ENCODE data around the gene MYO5A. TPM values are rescaled to one million over a fixed set of nuclear protein-coding genes. Genes with fewer than 3 reads are reported as not detected.

MYO5A gene
- total and polyA plus RNA-seq, 10 of the 15 experiments (the other 5 are each of a cell fraction or from before 2014, with no cell fraction given): 4.2 to 42.9 (median 31.1) TPM

DNA sequence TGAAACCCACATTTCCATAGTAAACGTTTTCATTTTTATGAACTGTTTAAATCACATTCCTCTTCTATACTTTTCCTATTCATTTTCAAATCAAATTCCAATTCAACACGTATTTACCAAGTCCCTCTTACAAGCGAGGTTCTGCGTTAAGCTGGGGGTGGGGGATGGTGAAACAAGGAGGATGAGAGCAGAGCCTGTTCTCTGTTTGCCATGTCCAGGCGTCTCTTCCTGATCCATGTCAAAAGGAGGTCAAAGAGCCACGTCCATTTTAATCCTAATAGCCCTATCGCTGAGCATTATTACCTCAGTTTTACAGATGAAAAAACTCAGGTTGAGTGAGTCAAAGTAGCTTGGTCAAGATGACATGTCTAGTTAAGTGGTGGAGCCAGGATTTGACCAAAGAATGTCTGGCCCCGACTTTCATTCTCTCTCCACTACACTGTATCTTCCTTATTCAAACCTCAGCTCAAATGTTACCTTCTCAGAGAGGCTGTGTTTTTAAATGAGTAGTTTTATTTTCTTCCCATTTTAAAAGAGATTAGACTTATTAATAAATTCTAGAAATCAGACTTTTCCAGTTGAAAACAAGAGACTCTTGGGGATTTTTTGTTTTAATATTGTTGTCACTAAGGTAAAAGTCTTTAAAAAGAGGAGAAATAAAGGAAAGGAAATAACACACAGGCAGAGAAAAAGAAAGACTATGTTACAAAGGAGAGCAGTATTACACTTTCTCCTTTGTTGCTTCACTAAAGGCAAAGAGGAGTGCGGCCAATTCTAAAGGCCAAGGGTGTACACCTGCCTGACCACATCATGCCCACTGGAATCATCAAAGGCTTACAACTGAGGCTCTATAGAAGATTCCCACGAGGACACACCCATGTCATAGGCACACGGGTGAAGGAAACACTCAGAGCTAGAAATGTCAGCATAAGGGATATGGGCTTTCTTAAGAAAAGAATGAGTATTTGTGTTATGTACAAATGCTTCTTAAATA, 42.4 kb downstream of the MYO5A start (continued):
- TF ChIP-seq TCF3 (IDR thresholded peaks at IDR 0.05; ENCODE audit: borderline replicate concordance, insufficient read depth, low read depth, low read length): no peak

DNA sequence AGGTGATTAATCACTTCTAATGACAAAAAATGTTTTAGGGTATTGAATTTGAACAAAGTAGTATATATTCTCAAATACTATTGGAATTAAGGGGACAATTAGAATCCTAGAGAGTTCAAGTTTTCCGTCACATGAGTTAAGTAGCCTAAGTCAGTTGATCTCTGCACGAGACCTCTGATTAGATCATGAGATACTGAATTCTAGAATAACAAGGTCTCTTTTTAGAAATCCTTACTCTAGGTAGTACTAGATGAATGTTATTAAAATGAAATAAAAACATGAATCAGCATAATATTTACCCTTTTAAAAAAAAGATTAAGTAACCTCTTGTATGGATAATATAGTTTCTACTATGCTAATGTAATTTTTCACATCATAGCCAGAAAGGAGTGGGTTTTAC, 43.4 kb downstream of the MYO5A start:
- POLR2A ChIA-PET: no interaction called here
- FAIRE-seq (no peak), ATAC-seq (no peak), DNase-seq (ENCODE audit: low read depth, low spot score) (no peak)
- no peak overlapping the region for H2AFZ ChIP-seq (ENCODE audit: control insufficient read depth, low read depth, low read length)
- H3K4me3 ChIP-seq: no peak overlapping the region
- 100% methylated on average over 2 of the region's 2 CpGs for WGBS (ENCODE audit: insufficient coverage, insufficient replicate concordance, low lambda C conversion rate, missing lambda C conversion rate)
- in situ Hi-C loops (cut with MboI): no loop called here
- H4K20me1 ChIP-seq (ENCODE audit: control insufficient read depth, insufficient read depth): no peaks in the 10 kb centered on the region
- H3K9me3 ChIP-seq (replicated peaks; ENCODE audit: control insufficient read depth, insufficient read depth, low read length): no peaks in the 10 kb centered on the region
- RAD21 ChIA-PET (ENCODE audit: unreplicated experiment): no interaction called here
- SMC1A ChIA-PET (ENCODE audit: uncharacterized antibody, unreplicated experiment): interaction anchor here (1.6 to 4.0 kb wide), 2 partner anchors 11 to 20 kb away, joined by 3 to 36 read pairs; no protein-coding TSS in a partner anchor
- H3K27me3 ChIP-seq (replicated peaks in 1 of 2; ENCODE audit: control insufficient read depth in 2 of 2, insufficient read depth in 2 of 2, low read length in 1 of 2): no peaks in the 10 kb centered on the region
- peaks cover 38% of the 10 kb centered on the region for H3K4me1 ChIP-seq (ENCODE audit: control insufficient read depth, insufficient read depth, low read length)
- H3K9ac ChIP-seq (ENCODE audit: control insufficient read depth, insufficient read depth, low read length): no peak overlapping the region
- intact Hi-C loops (cut with micrococcal nuclease; ENCODE audit: unreplicated experiment): no loop called here
- TF ChIP-seq ZNF384 (IDR thresholded peaks at IDR 0.05; ENCODE audit: borderline replicate concordance, low read depth, low read length) (no peak), RCOR1 (conservative IDR thresholded peaks at IDR 0.05; ENCODE audit: low read depth, low read length) (no peak), NFYA (IDR thresholded peaks at IDR 0.05; ENCODE audit: borderline replicate concordance, low read depth, low read length) (no peak), FOXM1 (IDR thresholded peaks at IDR 0.05; ENCODE audit: low read depth, low read length) (no peak), MTA3 (IDR thresholded peaks at IDR 0.05; ENCODE audit: borderline replicate concordance, low read length) (no peak), IRF4 (IDR thresholded peaks at IDR 0.05; ENCODE audit: low read depth, low read length) (no peak), NBN (IDR thresholded peaks at IDR 0.05) (no peak), HDAC2 (IDR thresholded peaks at IDR 0.05) (no peak)
- TF ChIP-seq, protein P1, sequence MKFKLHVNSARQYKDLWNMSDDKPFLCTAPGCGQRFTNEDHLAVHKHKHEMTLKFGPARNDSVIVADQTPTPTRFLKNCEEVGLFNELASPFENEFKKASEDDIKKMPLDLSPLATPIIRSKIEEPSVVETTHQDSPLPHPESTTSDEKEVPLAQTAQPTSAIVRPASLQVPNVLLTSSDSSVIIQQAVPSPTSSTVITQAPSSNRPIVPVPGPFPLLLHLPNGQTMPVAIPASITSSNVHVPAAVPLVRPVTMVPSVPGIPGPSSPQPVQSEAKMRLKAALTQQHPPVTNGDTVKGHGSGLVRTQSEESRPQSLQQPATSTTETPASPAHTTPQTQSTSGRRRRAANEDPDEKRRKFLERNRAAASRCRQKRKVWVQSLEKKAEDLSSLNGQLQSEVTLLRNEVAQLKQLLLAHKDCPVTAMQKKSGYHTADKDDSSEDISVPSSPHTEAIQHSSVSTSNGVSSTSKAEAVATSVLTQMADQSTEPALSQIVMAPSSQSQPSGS (IDR thresholded peaks at IDR 0.05; ENCODE audit: low read length): no peak
- no peak overlapping the region for H3K4me2 ChIP-seq (ENCODE audit: control insufficient read depth, insufficient read depth)
- no peaks in the 10 kb centered on the region for H3K36me3 ChIP-seq (ENCODE audit: control insufficient read depth in 2 of 2, insufficient read depth in 2 of 2, low read length in 1 of 2)
- no peak overlapping the region for H3K27ac ChIP-seq (ENCODE audit: control insufficient read depth, insufficient read depth)
- CTCF ChIA-PET: no interaction called here
- peaks cover 16% of the 10 kb centered on the region for H3K79me2 ChIP-seq (ENCODE audit: control insufficient read depth, insufficient read depth, low read length)
- no TSS peak for BruUV-seq (replicated peaks)
